Stimulated activated effector memory CD8-positive, alpha-beta T cell treated with anti-CD3 and anti-CD28 coated beads, Interleukin-12 subunit alpha, Interleukin-12 subunit beta, amount 100 ng/mL, for 72 hours (primary cell): ENCODE measurements around the gene PHACTR2.
"Not testable (repeated sequence)": the region's sequence is repeated elsewhere in the genome, so short reads cannot be mapped to it uniquely, and the experiment has no call there.

Experiments used
- ATAC-seq: fragments of 150-1000 bp; cut with Tn5 transposase; 2 replicates; pipeline ENCODE4 v1.10.0; 2021
- DNase-seq, 2 donors: peaks; one replicate each; pipeline ENCODE4 v3.0.0; 2021 to 2022; ENCODE audit warnings: low spot score in 2 of 2
- H3K27ac Mint-ChIP-seq: one replicate; pipeline ENCODE4 v1.8.0; 2022; ENCODE audit warnings: mild to moderate bottlenecking, mixed read lengths
- H3K36me3 Mint-ChIP-seq: one replicate; pipeline ENCODE4 v1.8.0; 2022; ENCODE audit warnings: mild to moderate bottlenecking, mixed read lengths
- H3K4me1 Mint-ChIP-seq: one replicate; pipeline ENCODE4 v1.8.0; 2022; ENCODE audit warnings: mixed read lengths
- H3K4me3 Mint-ChIP-seq: one replicate; pipeline ENCODE4 v1.8.0; 2022; ENCODE audit warnings: mild to moderate bottlenecking, mixed read lengths
- H3K9me3 Mint-ChIP-seq: one replicate; pipeline ENCODE4 v1.8.0; 2022; ENCODE audit warnings: mixed read lengths

The PHACTR2 gene

GRCh38 chr6:143844006-143844405 lies 166.2 kb downstream of the PHACTR2 start:
- DNase-seq (no peak), ATAC-seq (no peak)
- Mint-ChIP-seq H3K9me3 (no peaks in the 10 kb centered on the region), H3K4me3 (peak overlapping the region; percentile 95), H3K27ac (peak overlapping the region; percentile 99), H3K4me1 (peaks cover 32% of the 10 kb centered on the region), H3K36me3 (peaks cover 62% of the 10 kb centered on the region)

GRCh38 chr6:143845033-143845432 lies 167.3 kb downstream of the PHACTR2 start:
- DNase-seq (no peak), ATAC-seq (no peak)
- Mint-ChIP-seq H3K36me3 (peaks cover 72% of the 10 kb centered on the region), H3K4me3 (no peak overlapping the region), H3K27ac (no peak overlapping the region), H3K9me3 (no peaks in the 10 kb centered on the region), H3K4me1 (peaks cover 32% of the 10 kb centered on the region)

DNA sequence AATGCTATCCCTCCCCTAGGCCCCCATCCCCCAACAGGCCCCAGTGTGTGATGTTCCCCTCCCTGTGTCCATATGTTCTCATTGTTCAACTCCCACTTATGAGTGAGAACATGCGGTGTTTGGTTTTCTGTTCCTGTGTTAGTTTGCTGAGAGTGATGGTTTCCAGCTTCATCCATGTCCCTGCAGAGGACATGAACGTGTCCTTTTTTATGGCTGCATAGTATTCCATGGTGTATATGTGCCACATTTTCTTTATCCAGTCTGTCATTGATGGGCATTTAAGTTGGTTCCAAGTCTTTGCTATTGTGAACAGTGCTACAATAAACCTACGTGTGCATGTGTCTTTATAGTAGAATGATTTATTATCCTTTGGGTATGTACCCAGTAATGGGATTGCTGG lies 173.9 kb downstream of the PHACTR2 start:
- peak overlapping the region; percentile 26 for H3K27ac Mint-ChIP-seq
- ATAC-seq, H3K4me3 Mint-ChIP-seq, DNase-seq, H3K9me3 Mint-ChIP-seq: not testable (repeated sequence)
- H3K4me1 Mint-ChIP-seq = peaks cover 34% of the 10 kb centered on the region
- H3K36me3 Mint-ChIP-seq = peaks cover 100% of the 10 kb centered on the region

DNA sequence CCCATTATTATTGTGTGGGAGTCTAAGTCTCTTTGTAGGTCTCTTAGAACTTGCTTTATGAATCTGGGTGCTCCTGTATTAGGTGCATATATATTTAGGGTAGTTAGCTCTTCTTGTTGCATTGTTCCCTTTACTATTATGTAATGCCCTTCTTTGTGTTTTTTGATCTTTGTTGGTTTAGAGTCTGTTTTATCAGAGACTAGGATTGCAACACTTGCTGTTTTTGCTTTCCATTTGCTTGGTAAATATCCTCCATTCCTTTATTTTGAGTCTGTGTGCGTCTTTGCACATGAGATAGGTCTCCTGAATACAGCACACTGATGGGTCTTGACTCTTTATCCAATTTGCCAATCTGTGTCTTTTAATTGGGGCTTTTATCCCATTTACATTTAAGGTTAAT lies 177.3 kb downstream of the PHACTR2 start:
- not testable (repeated sequence) for DNase-seq, ATAC-seq, H3K4me3 Mint-ChIP-seq, H3K9me3 Mint-ChIP-seq, H3K27ac Mint-ChIP-seq
- Mint-ChIP-seq H3K36me3 (peaks cover 100% of the 10 kb centered on the region), H3K4me1 (peaks cover 35% of the 10 kb centered on the region)

- not testable (repeated sequence) for H3K9me3 Mint-ChIP-seq, DNase-seq, H3K27ac Mint-ChIP-seq, H3K4me3 Mint-ChIP-seq, ATAC-seq
- H3K36me3 Mint-ChIP-seq = peaks cover 100% of the 10 kb centered on the region
- peaks cover 35% of the 10 kb centered on the region for H3K4me1 Mint-ChIP-seq
Observed at GRCh38 chr6:143856762-143857161, 179.0 kb downstream of the PHACTR2 start.

GRCh38 chr6:143857651-143858050 lies 179.9 kb downstream of the PHACTR2 start:
- peaks cover 2% of the 10 kb centered on the region for H3K9me3 Mint-ChIP-seq
- no peak for ATAC-seq
- no peak overlapping the region for H3K27ac Mint-ChIP-seq
- no peak for DNase-seq
- peaks cover 100% of the 10 kb centered on the region for H3K36me3 Mint-ChIP-seq
- peaks cover 35% of the 10 kb centered on the region for H3K4me1 Mint-ChIP-seq
- H3K4me3 Mint-ChIP-seq = no peak overlapping the region

- Mint-ChIP-seq H3K36me3 (peaks cover 98% of the 10 kb centered on the region), H3K27ac (no peak overlapping the region), H3K4me3 (no peak overlapping the region), H3K9me3 (no peaks in the 10 kb centered on the region), H3K4me1 (peaks cover 12% of the 10 kb centered on the region)
- ATAC-seq (no peak), DNase-seq (no peak)
Observed at GRCh38 chr6:143859891-143860660, 182.3 kb downstream of the PHACTR2 start.

DNA sequence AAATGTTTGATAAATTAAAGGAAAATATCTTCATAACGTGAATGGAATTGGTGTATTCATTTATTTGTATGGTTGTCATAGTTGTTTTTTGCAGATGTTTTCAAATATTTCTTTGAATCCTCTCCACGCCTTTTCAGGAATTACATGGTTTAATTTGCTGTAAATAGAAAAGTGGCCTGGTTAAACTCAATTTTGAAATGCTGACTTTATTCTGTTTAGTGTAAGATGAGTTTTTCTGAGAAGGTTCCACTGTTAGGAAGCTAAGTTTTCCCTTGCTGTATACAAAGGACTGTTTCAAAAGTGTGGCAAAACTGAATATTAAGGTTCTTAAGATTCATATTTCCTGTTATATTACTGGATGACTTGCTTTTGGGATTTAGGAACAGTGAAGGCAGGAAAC lies 186.0 kb downstream of the PHACTR2 start:
- Mint-ChIP-seq H3K36me3 (peaks cover 61% of the 10 kb centered on the region), H3K27ac (no peak overlapping the region), H3K4me3 (no peak overlapping the region), H3K4me1 (no peaks in the 10 kb centered on the region), H3K9me3 (no peaks in the 10 kb centered on the region)
- DNase-seq (no peak), ATAC-seq (no peak)

GRCh38 chr6:143864234-143864633 lies 186.5 kb downstream of the PHACTR2 start, which contains the start of gene ZC2HC1B:
TSS of gene ZC2HC1B (plus strand) at chr6:143864474. CDS start at chr6:143864540, 66 bp downstream.
- Mint-ChIP-seq H3K9me3 (no peaks in the 10 kb centered on the region), H3K4me1 (no peaks in the 10 kb centered on the region), H3K4me3 (no peak within 1 kb of the TSS), H3K27ac (no peak within 1 kb of the TSS), H3K36me3 (peaks cover 56% of the 10 kb centered on the region)
- ATAC-seq = no peak
- DNase-seq = no peak

DNA sequence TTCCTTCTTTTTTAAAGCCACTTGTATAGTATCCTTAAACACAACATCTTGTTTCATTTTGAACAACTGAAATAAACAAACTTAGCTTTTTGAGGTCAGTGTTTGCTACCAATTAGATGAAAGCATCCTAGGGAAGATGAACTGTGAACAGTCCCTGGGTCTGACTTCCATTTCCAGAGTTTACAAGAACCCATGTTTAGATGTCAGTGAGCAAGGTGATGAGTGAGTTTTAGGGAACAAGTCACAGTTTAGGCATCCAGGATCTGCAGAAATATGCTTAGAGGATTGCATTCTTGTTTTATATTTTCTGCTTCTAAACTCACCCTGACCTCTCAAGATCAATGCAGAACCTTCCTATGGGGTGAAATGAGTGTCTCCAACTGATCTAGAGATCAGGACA lies 189.5 kb downstream of the PHACTR2 start:
- peaks cover 4% of the 10 kb centered on the region for H3K4me1 Mint-ChIP-seq
- peaks cover 4% of the 10 kb centered on the region for H3K9me3 Mint-ChIP-seq
- H3K36me3 Mint-ChIP-seq = peaks cover 26% of the 10 kb centered on the region
- H3K27ac Mint-ChIP-seq = no peak overlapping the region
- no peak for ATAC-seq
- no peak for DNase-seq
- H3K4me3 Mint-ChIP-seq = no peak overlapping the region

- not testable (repeated sequence) for H3K9me3 Mint-ChIP-seq, H3K4me3 Mint-ChIP-seq, ATAC-seq, DNase-seq, H3K27ac Mint-ChIP-seq
- H3K4me1 Mint-ChIP-seq = peaks cover 18% of the 10 kb centered on the region
- H3K36me3 Mint-ChIP-seq = peaks cover 10% of the 10 kb centered on the region
Observed at GRCh38 chr6:143868808-143869207, 191.0 kb downstream of the PHACTR2 start.

DNA sequence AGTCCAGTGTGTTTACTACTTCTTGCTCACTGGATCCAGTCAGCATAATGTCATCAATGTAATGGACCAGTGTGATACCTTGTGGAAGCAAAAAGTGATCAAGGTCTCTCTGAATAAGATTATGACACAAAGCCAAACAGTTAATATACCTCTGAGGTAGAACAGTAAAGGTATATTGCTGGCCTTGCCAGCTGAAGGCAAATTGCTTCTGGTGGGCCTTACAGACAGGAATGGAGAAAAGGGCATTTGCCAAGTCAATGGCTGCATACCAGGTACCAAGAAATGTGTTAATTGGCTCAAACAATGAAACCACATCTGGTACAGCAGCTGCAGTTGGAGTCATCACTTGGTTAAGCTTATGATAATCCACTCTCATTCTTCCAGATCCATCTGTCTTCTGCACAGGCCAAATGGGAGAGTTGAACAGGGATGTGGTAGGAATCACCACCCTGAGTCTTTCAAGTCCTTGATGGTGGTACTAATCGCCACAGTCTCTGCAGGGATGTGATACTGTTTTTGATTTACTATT lies 193.5 kb downstream of the PHACTR2 start:
- not testable (repeated sequence) for H3K4me3 Mint-ChIP-seq, ATAC-seq, H3K36me3 Mint-ChIP-seq, DNase-seq, H3K9me3 Mint-ChIP-seq, H3K27ac Mint-ChIP-seq
- H3K4me1 Mint-ChIP-seq = peaks cover 18% of the 10 kb centered on the region

- Mint-ChIP-seq H3K27ac (peak overlapping the region; percentile 73), H3K4me3 (no peak overlapping the region), H3K9me3 (peaks cover 4% of the 10 kb centered on the region)
Observed at GRCh38 chr6:143872201-143872600, 194.4 kb downstream of the PHACTR2 start.

GRCh38 chr6:143873600-143873999 lies 195.8 kb downstream of the PHACTR2 start:
- not testable (repeated sequence) for H3K27ac Mint-ChIP-seq, H3K4me3 Mint-ChIP-seq, H3K36me3 Mint-ChIP-seq, DNase-seq, ATAC-seq, H3K9me3 Mint-ChIP-seq
- H3K4me1 Mint-ChIP-seq = peaks cover 27% of the 10 kb centered on the region

More at GRCh38 chr6:143872201-143872600, 194.4 kb downstream of the PHACTR2 start:
- H3K36me3 Mint-ChIP-seq = no peaks in the 10 kb centered on the region
- peaks cover 18% of the 10 kb centered on the region for H3K4me1 Mint-ChIP-seq
- DNase-seq = no peak
- ATAC-seq = peak; percentile 100

GRCh38 chr6:143874503-143874902 lies 196.7 kb downstream of the PHACTR2 start:
- not testable (repeated sequence) for H3K27ac Mint-ChIP-seq, DNase-seq, H3K9me3 Mint-ChIP-seq, H3K36me3 Mint-ChIP-seq, H3K4me3 Mint-ChIP-seq, ATAC-seq
- peaks cover 27% of the 10 kb centered on the region for H3K4me1 Mint-ChIP-seq
